Jurkat, Clone E6-1 (cell line): ENCODE results near the gene CDK18.

ENCODE experiments used
- DNase-seq: peaks from one replicate; pipeline ENCODE4 v3.0.0-alpha.2; 2011; ENCODE audit warnings: low read depth, low spot score
- H3K4me3 ChIP-seq: 2 replicates; pipeline ENCODE4 v1.5.1; 2011; ENCODE audit warnings: mild to moderate bottlenecking, low read length, control low read depth, moderate library complexity

CDK18 gene

GRCh38 chr1:205500240-205501233 lies 3.9 kb upstream of the CDK18 start:
- H3K4me3 ChIP-seq = no peak overlapping the region
- DNase-seq = no peak

- H3K4me3 ChIP-seq = no peak overlapping the region
- DNase-seq = no peak
Observed at GRCh38 chr1:205502111-205502810, 2.2 kb upstream of the CDK18 start.

GRCh38 chr1:205502992-205503391 lies 1.5 kb upstream of the CDK18 start:
- no peak for DNase-seq
- no peak overlapping the region for H3K4me3 ChIP-seq

GRCh38 chr1:205505076-205505729 lies 734 bp downstream of the CDK18 start:
- peak overlapping the region; percentile 65 for H3K4me3 ChIP-seq
- no peak for DNase-seq

- no peak for DNase-seq
- H3K4me3 ChIP-seq = no peak overlapping the region
Observed at GRCh38 chr1:205505791-205506190, 1.3 kb downstream of the CDK18 start.

GRCh38 chr1:205506409-205507200 lies 2.1 kb downstream of the CDK18 start:
- DNase-seq = no peak
- H3K4me3 ChIP-seq = no peak overlapping the region

- no peak overlapping the region for H3K4me3 ChIP-seq
- DNase-seq = no peak
Observed at GRCh38 chr1:205508227-205508714, 3.8 kb downstream of the CDK18 start.

GRCh38 chr1:205510308-205510950 lies 6.0 kb downstream of the CDK18 start:
- H3K4me3 ChIP-seq = no peak overlapping the region
- DNase-seq = no peak

GRCh38 chr1:205510951-205511330 lies 6.5 kb downstream of the CDK18 start:
- DNase-seq = no peak
- H3K4me3 ChIP-seq = no peak overlapping the region

- DNase-seq = no peak
- no peak overlapping the region for H3K4me3 ChIP-seq
Observed at GRCh38 chr1:205512059-205513045, 7.9 kb downstream of the CDK18 start.

GRCh38 chr1:205513774-205514173 lies 9.3 kb downstream of the CDK18 start:
- H3K4me3 ChIP-seq = no peak overlapping the region
- DNase-seq = no peak

GRCh38 chr1:205514211-205515142 lies 10.0 kb downstream of the CDK18 start:
- no peak overlapping the region for H3K4me3 ChIP-seq
- no peak for DNase-seq

GRCh38 chr1:205515781-205516253 lies 11.3 kb downstream of the CDK18 start:
- H3K4me3 ChIP-seq = no peak overlapping the region
- no peak for DNase-seq

GRCh38 chr1:205516362-205516761 lies 11.9 kb downstream of the CDK18 start:
- DNase-seq = no peak
- H3K4me3 ChIP-seq = no peak overlapping the region

GRCh38 chr1:205517288-205517687 lies 12.8 kb downstream of the CDK18 start:
- H3K4me3 ChIP-seq = no peak overlapping the region
- DNase-seq = no peak

GRCh38 chr1:205517763-205518162 lies 13.3 kb downstream of the CDK18 start:
- no peak for DNase-seq

More at GRCh38 chr1:205517763-205518162, 13.3 kb downstream of the CDK18 start:
- H3K4me3 ChIP-seq = no peak overlapping the region
